Endodermal cell (in vitro differentiated cells): ENCODE results near the gene RPS15. TPM values are rescaled to one million over a fixed set of nuclear protein-coding genes. Genes with fewer than 3 reads are reported as not detected.

Source experiments
- DNase-seq: peaks from one replicate; pipeline ENCODE4 v3.0.0-alpha.2; 2017
- H3K27ac ChIP-seq: 2 replicates; pipeline ENCODE4 v1.5.1; 2013; ENCODE audit warnings: mild to moderate bottlenecking, low read depth, low read length, moderate library complexity
- H3K27me3 ChIP-seq: 2 replicates; pipeline ENCODE4 v1.6.1; 2013; ENCODE audit warnings: mild to moderate bottlenecking, low read length, moderate library complexity; ENCODE audit not compliant: insufficient read depth, control insufficient read depth, poor library complexity, severe bottlenecking
- H3K36me3 ChIP-seq: 2 replicates; pipeline ENCODE4 v1.7.0; 2013; ENCODE audit warnings: mild to moderate bottlenecking, low read length, moderate library complexity; ENCODE audit not compliant: control insufficient read depth, insufficient read depth
- H3K4me1 ChIP-seq: one replicate; pipeline ENCODE4 v1.7.0; 2013; ENCODE audit warnings: low read length; ENCODE audit not compliant: control insufficient read depth, insufficient read depth
- H3K4me3 ChIP-seq: 2 replicates; pipeline ENCODE4 v1.5.1; 2013; ENCODE audit warnings: mild to moderate bottlenecking, low read length, moderate library complexity
- H3K9ac ChIP-seq: 2 replicates; pipeline ENCODE4 v1.6.1; 2013; ENCODE audit warnings: mild to moderate bottlenecking, low read length, moderate library complexity; ENCODE audit not compliant: poor library complexity, severe bottlenecking; ENCODE audit errors: extremely low read depth
- H3K9me3 ChIP-seq: 2 replicates; pipeline ENCODE4 v1.6.1; 2013; ENCODE audit warnings: mild to moderate bottlenecking, low read length, moderate library complexity; ENCODE audit not compliant: control insufficient read depth
- H3K27ac Mint-ChIP-seq: 2 replicates; pipeline ENCODE4 v1.8.0; 2020; ENCODE audit warnings: mixed read lengths
- H3K27me3 Mint-ChIP-seq: 2 replicates; pipeline ENCODE4 v1.8.0; 2021; ENCODE audit warnings: mild to moderate bottlenecking, mixed read lengths; ENCODE audit not compliant: insufficient read depth
- H3K36me3 Mint-ChIP-seq: 2 replicates; pipeline ENCODE4 v1.8.0; 2020; ENCODE audit warnings: low read depth, mixed read lengths
- H3K4me1 Mint-ChIP-seq: 2 replicates; pipeline ENCODE4 v1.8.0; 2020; ENCODE audit warnings: mixed read lengths
- H3K4me3 Mint-ChIP-seq: 2 replicates; pipeline ENCODE4 v1.8.0; 2020; ENCODE audit warnings: mild to moderate bottlenecking, moderate library complexity, mixed read lengths
- H3K9me3 Mint-ChIP-seq: 2 replicates; pipeline ENCODE4 v1.8.0; 2020; ENCODE audit warnings: mild to moderate bottlenecking, mixed read lengths
- CTCF ChIP-seq: fragments of 200-600 bp; sonication (generic); conservative IDR thresholded peaks from 2 replicates; pipeline ENCODE4 v1.5.0; 2021; ENCODE audit warnings: antibody characterized with exemption, mild to moderate bottlenecking
- WGBS, 2 experiments: methylation state at CpG; one replicate each; pipeline versions ENCODE4 v1.1.5 to v1.1.7; 2013; ENCODE audit warnings: missing lambda C conversion rate in 2 of 2, mixed read lengths in 1 of 2; ENCODE audit not compliant: insufficient coverage in 1 of 2, insufficient read length in 1 of 2; 5-methylcytosine and 5-hydroxymethylcytosine counted together
- total RNA-seq, 2 donors: library from RNA; stranded (reverse); fragmentation: NEBNext Ultra II Directional in 1 of 2; extraction: Animal tissue kit (Norgen Biotek cat#: 25700) in 1 of 2; gene quantifications; 2 replicates in 1 of 2; 3 replicates in 1 of 2; pipeline ENCODE4 v1.2.1, GENCODE V29; 2021

Gene RPS15
- total RNA-seq, 2 donors from 2014 or later: 1,298 to 1,321 TPM

GRCh38 chr19:1429750-1430149 is 8.4 kb upstream of the RPS15 start:
- TF ChIP-seq CTCF: no peak
- Histone ChIP-seq H3K36me3 (peaks cover 72% of the 10 kb centered on the region), H3K9me3 (no peaks in the 10 kb centered on the region), H3K27ac (no peak overlapping the region), H3K9ac (no peak overlapping the region), H3K4me3 (no peak overlapping the region), H3K4me1 (no peaks in the 10 kb centered on the region), H3K27me3 (no peaks in the 10 kb centered on the region)
- WGBS, 2 experiments: 96 to 100% methylated on average over 14 of the region's 14 CpGs
- H3K4me3 Mint-ChIP-seq: no peak overlapping the region
- H3K27ac Mint-ChIP-seq: no peak overlapping the region
- H3K27me3 Mint-ChIP-seq: no peaks in the 10 kb centered on the region
- H3K4me1 Mint-ChIP-seq: no peaks in the 10 kb centered on the region
- no peaks in the 10 kb centered on the region for H3K9me3 Mint-ChIP-seq
- DNase-seq: no peak
- peaks cover 45% of the 10 kb centered on the region for H3K36me3 Mint-ChIP-seq

- H3K27ac Mint-ChIP-seq: no peak overlapping the region
- H3K4me3 ChIP-seq: no peak overlapping the region
- 99 to 100% methylated on average over 4 to 14 of the region's 14 CpGs for WGBS, 2 experiments
These were observed 8.0 kb upstream of the RPS15 start for GRCh38 chr19:1430246-1430645.

GRCh38 chr19:1431759-1432506 is 6.3 kb upstream of the RPS15 start:
- Histone ChIP-seq H3K4me1 (no peaks in the 10 kb centered on the region), H3K9ac (no peak overlapping the region), H3K9me3 (no peaks in the 10 kb centered on the region), H3K27me3 (no peaks in the 10 kb centered on the region), H3K27ac (no peak overlapping the region), H3K4me3 (no peak overlapping the region), H3K36me3 (peaks cover 61% of the 10 kb centered on the region)
- no peak for DNase-seq
- no peaks in the 10 kb centered on the region for H3K9me3 Mint-ChIP-seq
- no peak overlapping the region for H3K4me3 Mint-ChIP-seq
- WGBS, 2 experiments: 94 to 97% methylated on average over 14 to 24 of the region's 24 CpGs
- H3K27ac Mint-ChIP-seq: peak overlapping the region; percentile 44
- H3K27me3 Mint-ChIP-seq: no peaks in the 10 kb centered on the region
- peaks cover 39% of the 10 kb centered on the region for H3K36me3 Mint-ChIP-seq
- TF ChIP-seq CTCF: no peak
- H3K4me1 Mint-ChIP-seq: no peaks in the 10 kb centered on the region

More at GRCh38 chr19:1430246-1430645, 8.0 kb upstream of the RPS15 start:
- Histone ChIP-seq H3K9me3 (no peaks in the 10 kb centered on the region), H3K9ac (no peak overlapping the region), H3K27me3 (no peaks in the 10 kb centered on the region), H3K4me1 (no peaks in the 10 kb centered on the region), H3K36me3 (peaks cover 70% of the 10 kb centered on the region), H3K27ac (no peak overlapping the region)
- H3K36me3 Mint-ChIP-seq: peaks cover 42% of the 10 kb centered on the region
- TF ChIP-seq CTCF: no peak
- no peaks in the 10 kb centered on the region for H3K27me3 Mint-ChIP-seq
- H3K9me3 Mint-ChIP-seq: no peaks in the 10 kb centered on the region
- no peaks in the 10 kb centered on the region for H3K4me1 Mint-ChIP-seq
- no peak overlapping the region for H3K4me3 Mint-ChIP-seq
- DNase-seq: no peak
